ENCODE data around the gene NCBP1.
"Not testable (repeated sequence)": the region's sequence is repeated elsewhere in the genome, so short reads cannot be mapped to it uniquely, and the experiment has no call there.

The NCBP1 gene, protein sequence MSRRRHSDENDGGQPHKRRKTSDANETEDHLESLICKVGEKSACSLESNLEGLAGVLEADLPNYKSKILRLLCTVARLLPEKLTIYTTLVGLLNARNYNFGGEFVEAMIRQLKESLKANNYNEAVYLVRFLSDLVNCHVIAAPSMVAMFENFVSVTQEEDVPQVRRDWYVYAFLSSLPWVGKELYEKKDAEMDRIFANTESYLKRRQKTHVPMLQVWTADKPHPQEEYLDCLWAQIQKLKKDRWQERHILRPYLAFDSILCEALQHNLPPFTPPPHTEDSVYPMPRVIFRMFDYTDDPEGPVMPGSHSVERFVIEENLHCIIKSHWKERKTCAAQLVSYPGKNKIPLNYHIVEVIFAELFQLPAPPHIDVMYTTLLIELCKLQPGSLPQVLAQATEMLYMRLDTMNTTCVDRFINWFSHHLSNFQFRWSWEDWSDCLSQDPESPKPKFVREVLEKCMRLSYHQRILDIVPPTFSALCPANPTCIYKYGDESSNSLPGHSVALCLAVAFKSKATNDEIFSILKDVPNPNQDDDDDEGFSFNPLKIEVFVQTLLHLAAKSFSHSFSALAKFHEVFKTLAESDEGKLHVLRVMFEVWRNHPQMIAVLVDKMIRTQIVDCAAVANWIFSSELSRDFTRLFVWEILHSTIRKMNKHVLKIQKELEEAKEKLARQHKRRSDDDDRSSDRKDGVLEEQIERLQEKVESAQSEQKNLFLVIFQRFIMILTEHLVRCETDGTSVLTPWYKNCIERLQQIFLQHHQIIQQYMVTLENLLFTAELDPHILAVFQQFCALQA

GRCh38 chr9:97632985-97633858, at the start of gene NCBP1, which contains the start of gene TSTD2:
Gene NCBP1, plus strand, starts transcription at chr9:97633821. Its CDS starts 61 bp downstream, at chr9:97633882.
Gene TSTD2, minus strand, starts transcription at chr9:97633368. Its CDS starts 5,806 bp downstream, at chr9:97627562.
- no peak for TF ChIP-seq CTCF (IDR thresholded peaks at IDR 0.05; ENCODE audit: low read depth, low read length, missing control alignments)
- peak; percentile 87 for DNase-seq (ENCODE audit: extremely low read depth, low read depth)
- peak within 1 kb of the TSS; percentile 91 for H3K4me3 ChIP-seq (replicated peaks; ENCODE audit: low read depth, low read length)

DNA sequence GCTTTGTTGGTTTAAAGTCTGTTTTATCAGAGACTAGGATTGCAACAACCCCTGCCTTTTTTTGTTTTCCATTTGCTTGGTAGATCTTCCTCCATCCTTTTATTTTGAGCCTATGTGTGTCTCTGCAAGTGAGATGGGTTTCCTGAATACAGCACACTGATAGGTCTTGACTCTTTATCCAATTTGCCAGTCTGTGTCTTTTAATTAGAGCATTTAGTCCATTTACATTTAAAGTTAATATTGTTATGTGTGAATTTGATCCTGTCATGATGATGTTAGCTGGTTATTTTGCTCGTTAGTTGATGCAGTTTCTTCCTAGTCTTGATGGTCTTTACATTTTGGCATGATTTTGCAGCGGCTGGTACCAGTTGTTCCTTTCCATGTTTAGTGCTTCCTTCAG, 48.8 kb upstream of the NCBP1 start:
- not testable (repeated sequence) for DNase-seq (ENCODE audit: extremely low read depth, low read depth); H3K4me3 ChIP-seq (replicated peaks; ENCODE audit: low read depth, low read length)

- not testable (repeated sequence) for H3K4me3 ChIP-seq (replicated peaks; ENCODE audit: low read depth, low read length); DNase-seq (ENCODE audit: extremely low read depth, low read depth)
Measured at GRCh38 chr9:97586909-97587308, 46.7 kb upstream of the NCBP1 start.

- no peak for TF ChIP-seq CTCF (IDR thresholded peaks at IDR 0.05; ENCODE audit: low read depth, low read length, missing control alignments)
- H3K4me3 ChIP-seq (replicated peaks; ENCODE audit: low read depth, low read length) = no peak overlapping the region
- DNase-seq (ENCODE audit: extremely low read depth, low read depth) = no peak
Measured at GRCh38 chr9:97591535-97591934, 42.1 kb upstream of the NCBP1 start.

DNA sequence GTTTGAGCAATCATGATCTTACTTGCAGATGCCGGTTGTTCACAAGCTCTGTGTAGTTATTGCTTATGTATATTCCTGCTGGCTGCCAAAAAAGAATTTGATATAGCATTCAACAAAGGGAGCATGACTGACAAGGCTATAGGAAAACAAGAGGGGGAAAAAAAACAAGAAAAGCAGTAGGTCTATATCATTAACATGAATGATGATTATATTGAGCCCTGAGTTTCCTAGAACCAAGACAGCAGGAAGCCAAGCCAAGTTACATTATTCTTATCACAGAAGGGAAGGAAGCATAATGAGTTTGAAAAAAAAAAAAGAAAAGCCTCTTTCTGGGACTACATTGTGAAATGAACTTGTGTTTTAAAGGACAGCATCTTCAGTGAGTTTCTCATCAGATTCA, 41.5 kb upstream of the NCBP1 start:
- H3K4me3 ChIP-seq (replicated peaks; ENCODE audit: low read depth, low read length) = no peak overlapping the region
- no peak for DNase-seq (ENCODE audit: extremely low read depth, low read depth)
- no peak for TF ChIP-seq CTCF (IDR thresholded peaks at IDR 0.05; ENCODE audit: low read depth, low read length, missing control alignments)

DNA sequence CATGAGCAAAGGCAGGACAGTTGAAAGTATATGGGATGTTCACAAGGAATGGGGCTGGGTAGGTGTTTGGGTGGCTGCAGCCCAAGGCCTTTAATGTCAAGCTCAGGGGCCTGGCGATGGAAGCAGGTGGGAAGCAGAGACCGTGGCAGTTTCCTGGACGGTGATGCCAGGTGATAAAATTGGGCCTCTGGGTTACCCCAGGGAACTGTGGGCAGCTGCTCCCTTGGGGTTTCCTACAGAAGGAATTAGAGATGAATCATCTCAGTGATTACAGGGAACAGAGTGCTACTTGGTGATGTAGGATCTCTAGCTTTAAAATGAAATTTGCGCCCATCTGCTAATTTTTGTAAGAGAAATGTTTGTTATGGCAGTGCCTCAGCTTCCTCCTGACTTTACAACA, 39.7 kb upstream of the NCBP1 start:
- DNase-seq (ENCODE audit: extremely low read depth, low read depth) = no peak
- TF ChIP-seq CTCF (IDR thresholded peaks at IDR 0.05; ENCODE audit: low read depth, low read length, missing control alignments) = no peak

DNA sequence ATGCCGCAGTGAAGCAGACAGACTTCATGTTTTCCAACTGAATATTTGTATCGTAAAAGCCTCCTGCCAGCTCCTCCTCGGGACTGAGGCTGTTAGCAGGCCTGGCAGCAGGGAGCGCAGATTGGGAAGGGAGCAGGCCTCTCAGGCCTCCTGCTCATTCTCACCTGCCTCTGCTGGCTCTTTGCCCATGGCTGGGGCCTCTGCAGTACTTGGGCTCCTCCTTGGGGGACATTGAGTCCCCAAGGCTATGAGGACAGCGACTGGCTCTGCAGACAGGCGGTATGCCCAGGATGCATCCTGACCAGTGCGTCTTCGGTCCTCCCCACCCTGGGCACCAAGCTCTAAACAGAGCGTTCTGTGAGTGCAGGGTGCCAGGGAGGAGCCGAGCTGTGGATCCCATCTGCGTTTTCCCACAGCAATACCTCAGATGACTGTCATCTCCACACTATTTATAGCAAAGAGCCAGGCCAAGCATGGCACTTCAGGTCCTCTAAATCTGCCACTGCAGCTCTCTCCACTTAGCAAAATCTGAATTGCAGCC, 39.2 kb upstream of the NCBP1 start:
- no peak overlapping the region for H3K4me3 ChIP-seq (replicated peaks; ENCODE audit: low read depth, low read length)
- DNase-seq (ENCODE audit: extremely low read depth, low read depth) = no peak
- no peak for TF ChIP-seq CTCF (IDR thresholded peaks at IDR 0.05; ENCODE audit: low read depth, low read length, missing control alignments)

More for the DNA sequence above, 39.7 kb upstream of the NCBP1 start:
- no peak overlapping the region for H3K4me3 ChIP-seq (replicated peaks; ENCODE audit: low read depth, low read length)

All from HFF-Myc (cell line).